ENCODE measurements around the gene HOXD4. TPM values are rescaled to one million over a fixed set of nuclear protein-coding genes. Genes with fewer than 3 reads are reported as not detected.

Gene HOXD4
- polyA plus RNA-seq, 1 donor from 2014 or later = not detected

DNA sequence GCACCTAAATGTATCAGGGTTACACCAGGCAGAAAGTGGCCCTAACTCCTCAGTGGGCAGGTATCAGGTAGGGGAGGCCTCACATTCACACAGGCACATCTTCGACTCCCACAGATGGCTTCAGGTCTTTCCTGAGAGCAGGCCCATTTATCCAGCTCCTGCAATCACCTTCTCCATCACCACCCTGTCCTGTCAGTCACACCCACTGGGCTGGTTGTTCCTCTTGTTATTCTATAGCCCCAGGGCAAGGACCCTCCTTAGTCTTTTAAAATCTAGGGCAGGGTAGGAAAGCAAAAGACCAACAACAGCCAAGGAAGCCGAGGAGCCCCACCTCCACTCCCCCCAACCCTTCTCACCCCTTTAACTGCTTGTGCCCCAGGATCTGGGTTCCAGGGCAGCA is 9.1 kb upstream of the HOXD4 start:
- no peaks in the 10 kb centered on the region for H3K36me3 ChIP-seq (ENCODE audit: insufficient read depth, low read length)
- no peaks in the 10 kb centered on the region for H3K9me2 ChIP-seq (ENCODE audit: insufficient read depth, low read length)
- H3K4me2 ChIP-seq (ENCODE audit: low read length) = no peak overlapping the region
- no peak overlapping the region for H3K27ac ChIP-seq (ENCODE audit: low read length)
- no peak for TF ChIP-seq SMC3 (conservative IDR thresholded peaks at IDR 0.05; ENCODE audit: poor library complexity)
- no peak for TF ChIP-seq EP300 (conservative IDR thresholded peaks at IDR 0.05; ENCODE audit: poor library complexity, severe bottlenecking)
- no peak for TF ChIP-seq EZH2 (IDR thresholded peaks at IDR 0.05; ENCODE audit: borderline replicate concordance, insufficient read depth, low read length, poor library complexity, severe bottlenecking)
- TF ChIP-seq, protein P1, sequence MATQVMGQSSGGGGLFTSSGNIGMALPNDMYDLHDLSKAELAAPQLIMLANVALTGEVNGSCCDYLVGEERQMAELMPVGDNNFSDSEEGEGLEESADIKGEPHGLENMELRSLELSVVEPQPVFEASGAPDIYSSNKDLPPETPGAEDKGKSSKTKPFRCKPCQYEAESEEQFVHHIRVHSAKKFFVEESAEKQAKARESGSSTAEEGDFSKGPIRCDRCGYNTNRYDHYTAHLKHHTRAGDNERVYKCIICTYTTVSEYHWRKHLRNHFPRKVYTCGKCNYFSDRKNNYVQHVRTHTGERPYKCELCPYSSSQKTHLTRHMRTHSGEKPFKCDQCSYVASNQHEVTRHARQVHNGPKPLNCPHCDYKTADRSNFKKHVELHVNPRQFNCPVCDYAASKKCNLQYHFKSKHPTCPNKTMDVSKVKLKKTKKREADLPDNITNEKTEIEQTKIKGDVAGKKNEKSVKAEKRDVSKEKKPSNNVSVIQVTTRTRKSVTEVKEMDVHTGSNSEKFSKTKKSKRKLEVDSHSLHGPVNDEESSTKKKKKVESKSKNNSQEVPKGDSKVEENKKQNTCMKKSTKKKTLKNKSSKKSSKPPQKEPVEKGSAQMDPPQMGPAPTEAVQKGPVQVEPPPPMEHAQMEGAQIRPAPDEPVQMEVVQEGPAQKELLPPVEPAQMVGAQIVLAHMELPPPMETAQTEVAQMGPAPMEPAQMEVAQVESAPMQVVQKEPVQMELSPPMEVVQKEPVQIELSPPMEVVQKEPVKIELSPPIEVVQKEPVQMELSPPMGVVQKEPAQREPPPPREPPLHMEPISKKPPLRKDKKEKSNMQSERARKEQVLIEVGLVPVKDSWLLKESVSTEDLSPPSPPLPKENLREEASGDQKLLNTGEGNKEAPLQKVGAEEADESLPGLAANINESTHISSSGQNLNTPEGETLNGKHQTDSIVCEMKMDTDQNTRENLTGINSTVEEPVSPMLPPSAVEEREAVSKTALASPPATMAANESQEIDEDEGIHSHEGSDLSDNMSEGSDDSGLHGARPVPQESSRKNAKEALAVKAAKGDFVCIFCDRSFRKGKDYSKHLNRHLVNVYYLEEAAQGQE (IDR thresholded peaks at IDR 0.05; ENCODE audit: borderline replicate concordance) = no peak
- no peak for TF ChIP-seq RAD21 (conservative IDR thresholded peaks at IDR 0.05)
- TF ChIP-seq, protein P2, sequence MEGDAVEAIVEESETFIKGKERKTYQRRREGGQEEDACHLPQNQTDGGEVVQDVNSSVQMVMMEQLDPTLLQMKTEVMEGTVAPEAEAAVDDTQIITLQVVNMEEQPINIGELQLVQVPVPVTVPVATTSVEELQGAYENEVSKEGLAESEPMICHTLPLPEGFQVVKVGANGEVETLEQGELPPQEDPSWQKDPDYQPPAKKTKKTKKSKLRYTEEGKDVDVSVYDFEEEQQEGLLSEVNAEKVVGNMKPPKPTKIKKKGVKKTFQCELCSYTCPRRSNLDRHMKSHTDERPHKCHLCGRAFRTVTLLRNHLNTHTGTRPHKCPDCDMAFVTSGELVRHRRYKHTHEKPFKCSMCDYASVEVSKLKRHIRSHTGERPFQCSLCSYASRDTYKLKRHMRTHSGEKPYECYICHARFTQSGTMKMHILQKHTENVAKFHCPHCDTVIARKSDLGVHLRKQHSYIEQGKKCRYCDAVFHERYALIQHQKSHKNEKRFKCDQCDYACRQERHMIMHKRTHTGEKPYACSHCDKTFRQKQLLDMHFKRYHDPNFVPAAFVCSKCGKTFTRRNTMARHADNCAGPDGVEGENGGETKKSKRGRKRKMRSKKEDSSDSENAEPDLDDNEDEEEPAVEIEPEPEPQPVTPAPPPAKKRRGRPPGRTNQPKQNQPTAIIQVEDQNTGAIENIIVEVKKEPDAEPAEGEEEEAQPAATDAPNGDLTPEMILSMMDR (IDR thresholded peaks at IDR 0.05; ENCODE audit: poor library complexity, severe bottlenecking) = no peak
- TF ChIP-seq MXI1 (conservative IDR thresholded peaks at IDR 0.05; ENCODE audit: poor library complexity, severe bottlenecking) = no peak
- TF ChIP-seq POLR2AphosphoS5 (IDR thresholded peaks at IDR 0.05) = no peak
- TF ChIP-seq TAF1 (IDR thresholded peaks at IDR 0.05; ENCODE audit: low read depth) = no peak
- no peaks in the 10 kb centered on the region for H3F3A ChIP-seq (ENCODE audit: insufficient read depth, low read length, poor library complexity, severe bottlenecking)
- H3K9ac ChIP-seq (ENCODE audit: low read length) = no peak overlapping the region
- peaks cover 99% of the 10 kb centered on the region for H3K27me3 ChIP-seq (ENCODE audit: insufficient read depth, low read depth, low read length)
- no peak overlapping the region for H3K4me3 ChIP-seq (ENCODE audit: low read length)
- peaks cover 4% of the 10 kb centered on the region for H3K9me3 ChIP-seq (ENCODE audit: low read length)
- H4K20me1 ChIP-seq (ENCODE audit: insufficient read depth) = no peaks in the 10 kb centered on the region
- H2AFZ ChIP-seq (ENCODE audit: low read depth, low read length) = no peak overlapping the region
- no peaks in the 10 kb centered on the region for H3K79me2 ChIP-seq (replicated peaks; ENCODE audit: insufficient read depth, low read length)

DNA sequence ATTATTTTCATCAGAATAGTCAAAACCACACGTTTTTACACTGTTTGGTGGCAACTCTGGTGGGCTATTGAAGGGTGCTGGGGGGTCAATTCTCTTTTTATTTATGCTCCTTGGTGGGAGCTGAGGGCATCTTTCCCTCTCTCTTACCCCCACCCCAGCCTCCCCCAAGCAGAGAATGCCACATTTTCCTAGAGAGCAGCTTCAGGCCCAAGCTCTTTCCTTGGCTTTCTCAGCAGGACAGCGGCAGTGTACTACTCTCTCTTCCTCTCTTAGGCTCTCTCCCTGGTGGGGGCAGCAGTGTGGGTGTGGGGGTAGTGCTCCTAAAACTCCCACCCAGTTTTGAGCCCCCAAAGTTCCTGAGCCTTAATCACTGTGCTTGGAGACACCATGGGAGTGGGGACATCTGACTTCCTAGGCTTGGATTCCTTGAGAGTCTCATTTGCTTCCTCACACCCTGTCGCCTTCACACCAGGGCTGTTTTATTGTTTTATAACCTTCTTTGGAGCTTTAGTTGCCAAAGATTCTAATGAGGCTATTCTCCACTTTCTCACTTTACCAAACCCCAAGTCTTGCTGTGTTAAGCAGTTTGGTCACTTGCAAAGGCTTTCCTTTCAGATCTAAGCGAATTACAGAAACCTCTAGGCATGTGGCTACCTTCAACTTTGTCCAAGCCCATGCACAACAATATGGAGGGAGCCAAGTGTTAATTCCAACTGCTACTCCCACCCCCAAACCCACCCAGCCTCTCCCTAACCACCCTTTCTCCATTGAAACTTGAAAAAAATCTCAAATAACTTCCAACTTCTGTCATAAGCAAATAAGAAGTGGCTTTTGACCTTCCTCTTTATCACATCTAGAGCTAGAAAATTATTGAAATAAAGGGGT is 6.0 kb upstream of the HOXD4 start:
- Histone ChIP-seq H3K36me3 (ENCODE audit: insufficient read depth, low read length) (no peaks in the 10 kb centered on the region), H3K27me3 (ENCODE audit: insufficient read depth, low read depth, low read length) (peaks cover 99% of the 10 kb centered on the region), H3K9me2 (ENCODE audit: insufficient read depth, low read length) (no peaks in the 10 kb centered on the region), H3F3A (ENCODE audit: insufficient read depth, low read length, poor library complexity, severe bottlenecking) (no peaks in the 10 kb centered on the region), H3K27ac (ENCODE audit: low read length) (no peak overlapping the region), H2AFZ (ENCODE audit: low read depth, low read length) (no peak overlapping the region), H3K4me2 (ENCODE audit: low read length) (no peak overlapping the region), H4K20me1 (ENCODE audit: insufficient read depth) (no peaks in the 10 kb centered on the region), H3K9ac (ENCODE audit: low read length) (no peak overlapping the region), H3K4me3 (ENCODE audit: low read length) (no peak overlapping the region), H3K9me3 (ENCODE audit: low read length) (peaks cover 5% of the 10 kb centered on the region), H3K79me2 (replicated peaks; ENCODE audit: insufficient read depth, low read length) (no peaks in the 10 kb centered on the region)
- no peak for TF ChIP-seq TAF1 (IDR thresholded peaks at IDR 0.05; ENCODE audit: low read depth)
- TF ChIP-seq SMC3 (conservative IDR thresholded peaks at IDR 0.05; ENCODE audit: poor library complexity) = no peak
- TF ChIP-seq, protein P1 (IDR thresholded peaks at IDR 0.05; ENCODE audit: borderline replicate concordance) = no peak
- TF ChIP-seq, protein P2 (IDR thresholded peaks at IDR 0.05; ENCODE audit: poor library complexity, severe bottlenecking) = no peak
- TF ChIP-seq POLR2AphosphoS5 (IDR thresholded peaks at IDR 0.05) = no peak
- no peak for TF ChIP-seq EP300 (conservative IDR thresholded peaks at IDR 0.05; ENCODE audit: poor library complexity, severe bottlenecking)
- TF ChIP-seq RAD21 (conservative IDR thresholded peaks at IDR 0.05) = no peak
